Activated CD8-positive, alpha-beta memory T cell treated with anti-CD3 and anti-CD28 coated beads for 1 hour (primary cell): Measurements from ENCODE around the gene PCDH9.
"Not testable (repeated sequence)": the region's sequence is repeated elsewhere in the genome, so short reads cannot be mapped to it uniquely, and the experiment has no call there.

Experiments used
- DNase-seq, 2 donors: peaks; one replicate each; pipeline ENCODE4 v3.0.0-alpha.2; 2020; ENCODE audit warnings: low read depth in 1 of 2; ENCODE audit errors: extremely low read depth in 1 of 2

Gene PCDH9

DNA sequence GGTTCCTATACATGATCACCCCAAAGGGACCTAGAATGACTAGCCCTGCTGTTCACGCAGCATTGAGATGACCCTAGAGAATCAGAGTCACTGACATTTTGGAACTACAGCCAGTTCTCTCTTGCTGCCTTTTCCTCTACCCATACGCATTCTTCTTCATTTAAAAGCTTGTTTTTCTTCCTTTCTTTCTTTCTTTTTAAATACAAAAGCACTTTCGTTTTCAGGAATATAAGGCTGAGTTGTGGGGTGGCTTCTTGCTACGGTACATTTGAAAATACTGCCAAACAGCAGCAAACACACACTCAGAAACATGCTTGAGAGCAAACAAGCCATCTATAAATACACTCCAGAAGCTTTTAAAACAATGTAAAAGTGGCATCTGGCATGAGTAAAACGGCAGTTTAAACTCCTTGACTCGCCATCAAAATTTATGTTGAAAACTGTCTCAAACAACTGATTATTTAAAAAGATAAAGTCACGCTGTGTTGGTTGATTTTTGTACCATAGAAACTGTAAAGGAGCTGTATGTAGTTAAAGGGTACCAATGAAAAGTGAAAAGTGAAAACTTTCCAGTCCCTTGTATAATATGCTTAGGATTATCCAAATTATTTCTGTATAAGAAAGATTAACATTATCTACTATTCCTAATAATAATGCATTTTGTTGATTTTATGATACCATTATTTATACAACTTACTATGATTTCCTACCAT lies 95.6 kb downstream of the PCDH9 start:
- no peak for DNase-seq

DNA sequence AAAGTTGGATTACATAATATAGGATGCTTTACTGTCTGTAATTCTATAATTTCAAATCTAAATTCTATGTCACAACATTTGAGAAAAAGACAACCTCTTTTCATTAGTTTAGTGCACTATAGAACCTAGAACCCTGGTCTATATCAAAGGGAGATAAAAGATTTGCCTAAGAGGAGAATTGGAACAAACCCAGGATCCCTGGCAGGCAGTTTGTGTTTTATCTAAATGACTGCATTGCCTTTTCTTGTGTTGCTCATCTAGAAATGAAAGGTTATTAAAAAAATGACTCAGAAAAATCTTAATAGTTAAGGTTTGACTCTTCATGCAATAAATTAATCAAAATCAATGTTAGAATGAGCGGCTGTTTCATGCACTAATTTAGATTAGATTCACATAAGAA lies 96.7 kb downstream of the PCDH9 start:
- no peak for DNase-seq

DNA sequence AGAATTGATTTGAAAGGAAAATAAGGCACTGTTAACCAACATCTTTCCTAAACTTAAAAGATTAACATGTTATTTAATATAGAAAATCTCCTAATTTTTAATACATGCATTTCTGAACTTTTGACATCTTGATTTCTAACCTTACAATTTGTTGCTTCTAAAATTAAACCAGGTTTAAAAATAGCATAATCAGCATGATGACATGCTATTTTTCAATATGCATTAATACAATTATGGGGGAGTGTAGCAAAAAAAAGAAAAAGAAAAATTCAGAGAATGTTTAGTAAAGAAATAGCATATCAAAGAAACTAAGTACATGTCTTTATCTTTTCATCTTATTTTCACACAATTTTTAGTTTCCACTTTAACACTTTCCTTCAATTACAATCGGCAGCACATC lies 98.7 kb downstream of the PCDH9 start:
- DNase-seq: no peak

DNA sequence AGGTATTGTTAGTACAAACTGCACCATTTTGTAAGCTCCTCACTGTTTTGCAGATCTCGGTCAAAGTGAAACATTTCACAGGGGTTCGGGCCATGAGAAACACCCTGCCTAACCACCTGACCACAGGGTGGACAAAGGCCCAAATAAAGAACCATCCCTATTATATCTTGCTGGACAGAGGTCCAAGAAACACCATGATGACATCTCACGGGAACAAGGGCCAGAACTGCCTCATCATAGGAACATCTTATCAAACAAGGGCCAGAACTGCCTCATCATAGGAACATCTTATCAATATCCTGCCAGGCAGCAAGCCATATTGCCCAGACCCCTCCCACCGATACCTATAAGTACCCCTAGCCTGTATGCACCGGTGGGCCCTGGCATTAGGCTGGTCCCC lies 99.7 kb downstream of the PCDH9 start:
- no peak for DNase-seq

DNA sequence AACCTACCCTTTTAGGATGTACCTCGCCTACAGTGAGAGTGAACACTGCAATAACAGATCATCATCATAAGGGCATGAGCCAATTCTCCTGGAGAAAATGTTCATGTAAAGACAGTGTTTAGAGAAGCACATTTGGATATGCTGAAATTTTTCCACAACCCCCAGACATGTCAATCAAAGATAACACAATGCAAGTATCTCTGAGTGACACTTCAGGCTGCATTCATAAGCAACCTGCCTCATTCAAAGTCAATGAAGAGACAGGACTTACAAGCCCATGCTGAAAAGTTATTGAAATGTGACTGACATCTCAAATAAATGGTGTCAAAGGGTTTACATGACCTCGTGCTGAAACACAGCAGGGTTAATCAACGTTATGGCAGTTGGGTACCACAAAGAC lies 102.0 kb downstream of the PCDH9 start:
- no peak for DNase-seq

DNA sequence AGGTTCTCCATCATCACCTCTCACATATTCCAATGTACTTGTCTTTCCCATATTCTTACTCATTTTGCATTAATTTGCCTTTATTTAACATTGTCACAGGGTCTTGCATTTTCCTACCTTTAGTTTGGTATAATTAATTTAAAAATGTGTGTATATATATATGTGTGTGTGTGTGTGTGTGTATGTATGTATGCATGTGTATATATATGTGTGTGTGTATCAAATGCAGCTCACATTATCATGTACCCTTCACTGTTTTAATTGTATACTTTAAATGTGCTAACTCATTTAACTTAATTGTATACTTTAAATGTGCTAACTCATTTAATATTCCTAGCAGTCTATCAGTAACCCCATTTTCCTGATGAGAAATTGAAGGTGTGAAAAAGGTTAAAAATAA lies 104.5 kb downstream of the PCDH9 start:
- DNase-seq: no peak

DNA sequence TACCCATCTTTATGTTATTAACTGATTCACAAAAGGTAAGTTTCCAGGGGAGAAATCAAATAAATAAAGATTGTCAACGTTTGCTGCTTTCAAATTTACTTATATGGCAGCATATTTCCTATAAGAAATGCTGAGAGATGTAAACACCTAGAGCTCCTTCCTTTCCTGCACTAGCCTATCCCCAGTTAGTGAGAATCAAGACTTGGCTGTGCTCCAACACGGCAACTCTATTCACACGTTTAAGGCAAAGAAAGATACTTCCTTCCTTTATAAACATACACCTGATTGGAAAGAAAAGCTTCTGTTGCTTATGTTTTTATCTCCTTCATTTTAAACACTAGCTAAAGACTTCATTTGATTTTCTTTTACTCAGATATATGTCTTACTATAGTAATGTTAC lies 107.0 kb downstream of the PCDH9 start:
- no peak for DNase-seq

DNA sequence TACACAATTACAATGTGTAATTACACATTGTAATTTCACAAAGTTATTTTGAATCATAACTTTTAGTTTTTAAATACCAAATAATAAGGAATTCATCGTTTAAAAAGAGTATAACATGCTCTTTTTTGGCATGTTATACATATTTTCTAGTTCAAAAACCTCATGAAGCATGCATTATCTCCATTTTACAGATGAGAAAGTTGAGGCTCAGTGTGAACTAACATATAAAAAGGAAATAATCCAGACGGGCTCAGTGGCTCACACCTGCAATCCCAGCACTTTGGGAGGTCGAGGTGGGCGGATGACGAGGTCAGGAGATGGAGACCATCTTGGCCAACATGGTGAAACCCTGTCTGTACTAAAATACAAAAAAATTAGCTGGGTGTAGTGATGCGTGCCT lies 107.9 kb downstream of the PCDH9 start:
- no peak for DNase-seq

DNA sequence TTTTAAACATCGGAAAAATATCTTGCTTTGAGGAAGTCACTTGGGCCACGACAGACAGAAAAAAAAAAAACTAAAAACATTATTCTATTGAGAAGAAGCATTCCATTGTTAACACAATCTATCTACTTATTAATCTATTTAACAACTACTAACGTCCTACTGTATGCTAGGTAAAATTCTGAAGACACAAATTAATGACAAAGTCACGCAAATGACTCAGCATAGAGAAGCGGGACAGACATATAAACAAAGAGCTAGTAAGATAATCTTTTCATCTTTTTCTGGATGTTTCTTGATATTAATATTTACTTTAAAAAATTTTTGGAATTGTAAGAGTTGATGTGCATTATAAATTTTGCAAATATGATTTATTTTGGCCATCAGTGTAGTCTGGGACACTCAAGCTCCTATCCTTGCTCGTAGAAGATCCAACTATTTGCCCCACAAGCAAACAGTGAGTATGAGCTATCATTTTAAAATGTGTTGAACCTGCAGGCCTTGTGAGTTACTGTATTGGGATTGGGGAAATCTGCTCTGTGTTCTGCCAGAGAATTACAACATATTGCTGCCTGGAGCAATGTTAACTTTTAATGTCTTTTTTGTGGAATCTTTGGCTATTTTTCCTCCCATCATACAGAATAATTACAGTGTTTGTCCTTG lies 109.1 kb downstream of the PCDH9 start:
- DNase-seq: no peak

DNA sequence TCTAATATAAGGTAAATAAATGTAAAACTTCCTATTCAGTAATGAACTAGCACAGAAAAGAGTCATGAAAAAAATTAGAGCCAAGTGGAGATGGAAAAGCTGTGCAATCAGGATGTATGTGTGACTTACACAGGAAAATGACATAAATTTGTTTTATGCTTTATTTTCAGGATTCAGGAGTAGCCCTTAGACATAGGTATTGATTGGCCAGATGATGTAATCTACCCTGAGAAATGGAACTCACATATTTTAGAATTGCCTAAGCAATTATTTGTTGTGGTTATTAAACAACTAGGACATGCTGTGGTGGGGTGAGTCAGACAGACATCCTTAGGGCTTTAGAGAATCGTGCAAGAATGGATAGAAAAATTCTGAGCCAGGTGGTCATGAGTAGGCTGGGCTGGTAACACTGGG lies 110.6 kb downstream of the PCDH9 start:
- DNase-seq: no peak

DNA sequence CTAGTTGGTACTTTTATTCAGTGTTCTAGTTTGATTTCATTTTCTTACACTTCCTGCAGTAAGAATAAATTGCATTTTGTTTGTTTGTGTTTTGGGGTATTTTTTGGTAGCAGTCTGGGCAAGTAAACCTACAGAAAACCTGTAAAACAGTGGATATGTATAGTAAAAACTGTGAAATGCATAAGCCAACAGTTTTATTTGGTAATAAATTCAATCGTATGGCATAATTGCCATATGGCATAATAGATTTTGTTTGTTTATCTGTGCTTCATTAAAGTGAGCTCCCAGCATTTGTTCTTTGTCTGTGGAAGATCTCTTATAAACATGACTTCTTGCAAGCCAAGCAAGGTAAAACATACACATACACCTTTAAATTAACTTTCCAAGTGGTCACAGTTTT lies 111.9 kb downstream of the PCDH9 start:
- no peak for DNase-seq

DNA sequence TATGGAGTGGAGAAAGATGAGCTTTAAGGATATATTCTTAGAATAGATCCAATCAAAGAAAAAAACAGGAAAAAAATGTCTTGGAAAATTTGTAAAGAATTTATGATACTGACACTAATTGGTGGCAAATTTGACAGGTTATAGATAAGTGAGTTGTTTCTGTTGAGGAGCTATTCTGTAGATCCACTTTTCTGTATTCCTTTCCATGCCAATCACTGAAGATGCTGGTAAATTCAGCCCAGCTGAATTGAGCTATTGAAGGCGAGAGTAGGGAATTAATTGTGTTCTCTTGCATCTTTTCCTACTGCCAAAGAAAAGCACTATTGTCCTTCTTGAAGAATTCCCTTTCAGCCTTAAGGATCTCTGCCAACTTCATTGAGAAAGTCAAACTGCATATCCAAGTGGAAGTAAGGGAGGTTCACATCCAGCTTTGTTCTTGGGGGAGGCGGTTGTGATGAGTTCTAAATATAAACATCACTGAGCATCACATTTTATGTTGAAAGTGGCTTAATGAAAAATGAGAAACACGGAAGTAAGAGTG lies 113.1 kb downstream of the PCDH9 start:
- DNase-seq: no peak

DNA sequence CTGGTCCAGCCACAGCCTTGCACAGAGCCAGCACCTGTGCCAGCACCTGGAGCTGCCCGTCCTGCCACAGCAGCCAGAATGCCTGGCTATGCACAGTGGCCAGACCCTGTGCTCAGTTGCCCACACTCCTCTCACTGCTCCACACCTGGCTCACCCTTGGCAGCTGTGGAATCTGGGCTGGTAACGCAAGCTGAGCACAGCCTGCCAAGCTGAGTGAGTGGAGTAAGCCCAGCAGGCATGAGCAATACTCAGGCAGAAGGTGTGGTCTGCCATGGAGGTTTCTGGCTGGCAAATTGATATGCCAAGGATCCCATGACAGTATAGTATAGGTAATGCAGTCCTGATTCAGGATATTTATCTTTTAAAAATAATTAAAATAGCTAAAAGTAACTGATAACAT lies 122.2 kb downstream of the PCDH9 start:
- DNase-seq: no peak

DNA sequence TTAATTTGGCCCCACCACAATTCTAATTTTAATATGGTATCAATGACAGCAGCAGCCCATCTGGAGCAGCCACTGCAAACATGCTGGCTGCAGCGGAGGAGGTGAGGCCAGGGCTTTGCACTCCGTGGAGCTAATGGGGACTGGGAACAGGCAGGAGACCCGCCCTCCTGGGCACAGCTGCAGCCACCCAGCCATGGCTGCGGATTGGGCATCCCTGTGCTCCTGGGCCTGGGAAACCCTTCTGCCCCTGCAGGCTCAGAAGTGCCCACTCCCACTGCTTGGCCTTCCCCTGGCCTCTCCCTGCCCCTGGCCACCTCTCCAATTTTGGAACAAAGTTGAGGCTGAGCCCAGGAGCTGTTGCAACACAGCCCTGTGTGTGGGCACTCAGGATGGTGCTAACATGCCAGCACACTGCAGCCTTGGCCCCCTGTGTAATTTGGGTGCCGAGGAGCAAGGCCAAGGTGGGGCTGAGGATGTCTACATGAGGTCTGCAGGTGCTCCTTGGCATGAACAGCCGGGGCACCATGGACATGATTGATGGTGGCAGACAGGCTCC lies 123.6 kb downstream of the PCDH9 start:
- no peak for DNase-seq

DNA sequence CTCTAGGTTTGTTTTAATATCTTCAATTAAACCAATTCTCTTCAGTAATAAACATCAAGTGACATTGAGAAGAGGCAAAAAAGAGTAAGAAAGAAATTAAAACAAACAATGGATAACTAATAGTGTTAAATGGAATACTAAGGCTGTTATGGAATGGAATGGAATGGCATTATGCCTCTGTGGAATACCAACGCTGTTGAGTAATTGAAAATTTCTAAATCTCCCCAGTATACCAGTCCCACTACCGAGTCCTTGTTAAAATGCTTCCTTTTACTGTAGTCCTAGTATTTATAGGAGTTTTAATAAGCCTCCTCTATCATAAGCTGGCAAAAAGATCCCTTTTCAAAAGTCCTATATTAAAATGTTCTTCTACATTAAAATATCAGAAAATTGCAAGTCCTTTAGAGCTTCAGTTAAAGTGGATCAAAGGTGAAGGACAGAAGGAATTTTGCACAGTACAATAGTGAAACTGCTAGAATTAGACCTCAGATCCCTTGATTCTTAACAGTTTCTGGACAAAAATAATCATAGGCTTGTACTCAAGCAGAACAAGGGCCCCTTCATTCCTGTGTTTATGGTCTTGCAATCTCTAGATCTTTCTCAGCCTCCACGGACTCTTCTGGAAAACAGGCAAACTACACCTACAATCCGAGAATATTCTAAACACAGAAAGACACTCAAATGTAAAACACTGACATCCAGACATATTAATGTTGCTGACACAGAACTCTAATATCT lies 128.2 kb downstream of the PCDH9 start:
- no peak for DNase-seq

DNA sequence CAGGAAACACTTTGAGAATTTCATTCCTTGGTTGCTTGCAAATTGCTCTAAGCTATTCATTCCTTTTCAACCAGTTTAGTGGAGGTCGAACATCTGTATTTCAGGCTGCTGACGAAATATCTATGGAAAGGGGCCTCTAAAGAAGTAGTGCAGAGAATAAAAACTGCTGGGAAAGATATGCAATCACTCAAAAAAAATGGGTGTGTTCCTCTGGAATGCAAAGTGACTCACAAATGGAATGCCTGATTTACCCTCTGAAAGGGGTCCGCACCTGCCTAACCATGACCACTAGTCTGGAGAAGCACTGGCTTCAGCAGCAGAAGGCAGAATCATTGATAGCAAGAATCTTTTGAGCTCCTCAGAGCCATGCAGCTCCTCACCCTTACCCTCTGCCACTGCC lies 129.4 kb downstream of the PCDH9 start:
- DNase-seq: no peak

DNA sequence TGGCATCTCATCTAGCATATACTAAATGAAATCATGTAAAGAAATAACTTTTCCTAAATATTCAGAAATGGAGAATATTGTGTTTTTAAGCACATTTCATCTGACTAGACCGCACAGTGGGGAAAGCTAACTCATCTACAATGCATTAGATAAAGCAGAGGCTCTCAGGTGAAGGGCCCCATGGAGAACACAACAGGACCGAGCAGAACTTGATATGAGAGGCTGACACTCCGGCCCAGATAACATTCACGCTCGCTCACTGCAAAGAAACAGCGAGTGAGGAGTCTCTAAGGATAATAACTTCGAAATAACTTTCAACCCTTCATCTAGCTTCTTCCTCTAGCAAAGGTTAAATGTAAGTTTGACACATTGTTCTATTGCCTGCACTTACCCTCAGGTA lies 130.6 kb downstream of the PCDH9 start:
- no peak for DNase-seq

DNA sequence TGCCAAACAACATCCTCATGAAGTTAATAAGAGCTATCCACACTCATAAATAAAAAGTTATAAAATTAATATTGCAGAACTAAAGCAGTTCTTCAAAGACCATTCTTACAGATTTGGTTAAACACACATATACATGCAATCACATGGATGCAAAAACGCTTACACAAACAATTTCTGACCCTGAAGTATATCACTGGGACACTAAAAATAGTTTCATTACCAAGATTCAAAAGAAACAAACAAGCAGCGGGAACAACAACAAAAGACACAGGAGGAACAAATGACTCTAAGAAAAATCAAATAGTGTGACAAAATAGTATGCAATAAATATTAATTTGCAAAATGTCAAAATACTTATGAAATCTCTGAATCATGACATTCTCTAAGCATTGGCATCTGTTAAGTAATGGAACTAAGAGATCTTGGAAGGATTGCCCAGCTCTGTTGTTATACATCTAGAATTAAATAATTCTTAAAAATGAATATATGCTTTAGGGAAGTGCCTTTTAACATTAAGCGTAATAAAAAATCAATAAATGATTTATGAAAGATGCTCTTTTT lies 132.2 kb downstream of the PCDH9 start:
- no peak for DNase-seq

DNA sequence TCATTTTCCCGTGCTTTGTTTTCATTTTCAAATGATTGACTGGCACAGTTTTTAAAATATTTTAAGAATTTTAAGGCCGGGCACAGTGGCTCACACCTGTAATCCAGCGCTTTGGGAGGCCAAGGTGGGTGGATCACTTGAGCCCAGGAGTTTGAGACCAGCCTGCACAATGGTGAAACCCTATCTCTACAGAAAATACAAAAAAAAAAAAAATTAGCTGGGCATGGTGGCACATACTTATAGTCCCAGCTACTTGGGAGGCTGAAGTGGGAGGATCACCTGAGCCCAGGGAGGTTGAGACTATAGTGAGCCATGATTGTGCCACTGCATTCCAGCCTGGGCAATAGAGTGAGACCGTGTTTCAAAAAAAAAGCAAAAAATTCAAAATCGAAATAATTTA lies 133.2 kb downstream of the PCDH9 start:
- DNase-seq: not testable (repeated sequence)

DNA sequence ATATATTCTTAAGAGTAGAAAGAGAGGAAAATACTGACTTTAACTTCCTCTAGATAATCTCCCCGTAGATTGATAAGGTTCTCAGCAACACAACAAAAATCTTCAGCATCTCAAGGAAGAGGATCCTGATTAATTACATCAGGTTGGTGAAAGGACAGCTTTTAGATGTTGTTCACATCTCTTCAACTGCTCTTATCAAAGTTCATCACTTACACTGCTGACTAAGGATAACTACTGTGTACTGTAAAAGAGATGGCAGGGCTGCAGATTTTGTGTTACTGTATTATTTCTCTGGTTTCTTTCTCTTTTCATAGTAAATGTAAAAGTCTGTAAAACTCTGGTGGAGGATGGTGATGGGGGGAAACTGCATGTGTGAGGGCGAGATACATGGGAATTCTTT lies 133.7 kb downstream of the PCDH9 start:
- DNase-seq: no peak

DNA sequence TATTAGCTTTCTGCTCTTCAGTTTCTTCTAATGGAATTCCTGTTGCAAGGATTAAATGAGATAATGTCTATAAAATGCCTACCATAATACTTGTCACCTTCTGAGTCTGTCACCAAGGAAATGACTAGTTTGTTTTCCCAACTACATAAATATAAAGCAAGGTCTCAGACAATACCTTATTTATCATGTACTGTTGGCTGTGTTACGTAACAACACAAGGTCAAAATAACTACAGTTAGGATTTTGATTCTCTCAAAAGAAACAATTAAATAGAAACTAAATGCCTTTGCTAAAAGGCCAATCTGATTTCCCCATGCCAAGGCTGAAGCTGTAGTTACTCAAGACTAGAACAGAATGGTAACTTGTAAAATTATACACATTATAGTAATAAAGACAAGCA lies 134.5 kb downstream of the PCDH9 start:
- DNase-seq: no peak
